Measurements from ENCODE around the gene HELZ.
"Not testable (repeated sequence)": the region's sequence is repeated elsewhere in the genome, so short reads cannot be mapped to it uniquely, and the experiment has no call there.

HELZ gene

GRCh38 chr17:67139784-67140665 is 105.0 kb downstream of the HELZ start:
- DNase-seq (ENCODE audit: low read depth): no peak

GRCh38 chr17:67139289-67139688 is 105.7 kb downstream of the HELZ start:
- DNase-seq (ENCODE audit: low read depth): no peak

- no peak for DNase-seq (ENCODE audit: low read depth)
These were observed 106.6 kb downstream of the HELZ start for GRCh38 chr17:67138392-67138791.

GRCh38 chr17:67137860-67138259 is 107.1 kb downstream of the HELZ start:
- DNase-seq (ENCODE audit: low read depth): no peak

- no peak for DNase-seq (ENCODE audit: low read depth)
These were observed 108.0 kb downstream of the HELZ start for GRCh38 chr17:67137026-67137370.

GRCh38 chr17:67136191-67137025 is 108.6 kb downstream of the HELZ start:
- DNase-seq (ENCODE audit: low read depth): no peak

- no peak for DNase-seq (ENCODE audit: low read depth)
These were observed 111.8 kb downstream of the HELZ start for GRCh38 chr17:67133161-67133560.

GRCh38 chr17:67132366-67132765 is 112.6 kb downstream of the HELZ start:
- DNase-seq (ENCODE audit: low read depth): no peak

GRCh38 chr17:67130768-67131167 is 114.2 kb downstream of the HELZ start:
- no peak for DNase-seq (ENCODE audit: low read depth)

- no peak for DNase-seq (ENCODE audit: low read depth)
These were observed 115.7 kb downstream of the HELZ start for GRCh38 chr17:67129283-67129682.

GRCh38 chr17:67128700-67129099 is 116.3 kb downstream of the HELZ start:
- DNase-seq (ENCODE audit: low read depth): no peak

GRCh38 chr17:67127925-67128324 is 117.1 kb downstream of the HELZ start:
- no peak for DNase-seq (ENCODE audit: low read depth)

GRCh38 chr17:67126983-67127382 is 118.0 kb downstream of the HELZ start:
- DNase-seq (ENCODE audit: low read depth): no peak

GRCh38 chr17:67126543-67126942 is 118.5 kb downstream of the HELZ start:
- DNase-seq (ENCODE audit: low read depth): not testable (repeated sequence)

- DNase-seq (ENCODE audit: low read depth): no peak
These were observed 119.1 kb downstream of the HELZ start for GRCh38 chr17:67125924-67126323.

GRCh38 chr17:67125417-67125816 is 119.6 kb downstream of the HELZ start:
- DNase-seq (ENCODE audit: low read depth): no peak

GRCh38 chr17:67124450-67125148 is 120.4 kb downstream of the HELZ start:
- no peak for DNase-seq (ENCODE audit: low read depth)

GRCh38 chr17:67123699-67124098 is 121.3 kb downstream of the HELZ start:
- no peak for DNase-seq (ENCODE audit: low read depth)

GRCh38 chr17:67121316-67121891 is 123.6 kb downstream of the HELZ start:
- DNase-seq (ENCODE audit: low read depth): no peak

- no peak for DNase-seq (ENCODE audit: low read depth)
These were observed 125.9 kb downstream of the HELZ start for GRCh38 chr17:67119102-67119501.

GRCh38 chr17:67116045-67116575 is 128.9 kb downstream of the HELZ start:
- DNase-seq (ENCODE audit: low read depth): no peak

GRCh38 chr17:67115401-67115800 is 129.6 kb downstream of the HELZ start:
- no peak for DNase-seq (ENCODE audit: low read depth)

Measured in stimulated activated CD8-positive, alpha-beta memory T cell treated with anti-CD3 and anti-CD28 coated beads, Interleukin-12 subunit alpha, Interleukin-12 subunit beta, amount 100 ng/mL, for 4 hours (primary cell).